Right kidney (tissue), 1 donor: ENCODE results near the gene LY6G6C.

Source experiments
- DNase-seq: peaks from one replicate; pipeline ENCODE4 v3.0.0-alpha.2; 2016

Gene LY6G6C

DNA sequence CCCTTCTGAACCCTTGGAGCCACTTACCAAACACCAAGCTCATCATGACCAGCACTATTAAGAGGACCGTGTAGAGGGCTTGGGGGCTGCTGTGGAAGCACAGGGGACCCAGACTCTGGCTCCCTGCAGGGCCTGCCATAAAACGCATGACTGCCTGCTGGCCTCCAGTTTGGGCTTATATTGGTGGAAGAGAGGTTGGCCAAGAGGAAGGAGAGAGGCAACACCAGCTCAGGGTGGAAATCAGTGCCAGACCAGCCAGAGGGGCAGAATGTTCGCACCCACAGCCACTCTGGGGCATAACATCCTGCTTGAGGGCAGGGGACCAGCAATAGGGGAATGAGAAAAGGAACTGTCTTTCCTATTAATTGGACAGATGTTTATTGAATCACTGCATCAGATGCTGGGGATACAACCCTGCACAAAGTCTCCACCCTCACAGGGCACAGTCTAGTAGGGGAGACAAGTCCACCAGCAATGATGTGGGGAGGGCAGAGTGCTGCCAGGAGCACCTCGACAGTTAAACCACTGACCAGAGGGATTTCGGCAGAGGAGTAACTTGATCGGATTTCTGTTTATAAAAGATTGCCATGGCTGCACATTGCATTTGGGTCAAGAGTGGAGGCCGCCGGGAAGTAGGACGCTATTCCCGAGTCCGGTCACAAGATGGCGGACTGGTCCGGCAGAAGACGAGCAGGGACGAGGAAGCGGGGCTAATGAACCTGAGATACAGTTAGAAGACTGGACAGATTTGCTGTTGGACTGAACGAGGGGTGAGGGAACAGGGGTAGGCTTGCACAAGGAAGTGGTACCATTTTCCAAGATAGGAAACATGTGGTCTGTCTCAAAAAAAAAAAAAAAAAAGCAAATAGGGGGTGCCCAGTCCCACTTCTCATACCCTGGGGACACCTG lies 41.1 kb downstream of the LY6G6C start, which contains the start of gene LY6G5C:
Gene LY6G5C, minus strand, starts transcription at position 842 of the 909 bp plus-strand sequence. Its CDS starts 694 bp downstream, at position 148.
- peak; percentile 72 for DNase-seq

GRCh38 chr6:31677955-31678354 lies 43.6 kb downstream of the LY6G6C start:
- DNase-seq = no peak

DNA sequence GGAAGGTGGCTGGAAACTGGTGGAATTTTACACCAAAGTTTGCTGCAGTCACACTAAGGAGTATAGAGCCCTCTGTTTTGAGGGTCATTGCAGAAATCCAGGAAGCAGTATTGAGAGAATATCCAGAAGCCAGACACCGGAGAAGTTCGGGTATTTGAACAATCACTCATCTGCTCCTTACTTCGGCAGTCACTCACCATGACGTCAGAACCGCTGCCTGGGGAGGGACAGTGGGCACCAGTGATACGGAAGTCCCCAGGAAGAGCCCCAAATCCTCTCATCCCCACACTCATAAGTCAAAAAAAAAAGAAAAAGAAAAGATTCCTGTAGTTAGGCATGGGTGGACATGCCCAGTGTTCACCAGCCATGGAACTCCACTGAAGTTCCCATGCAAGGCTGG lies 44.6 kb downstream of the LY6G6C start:
- no peak for DNase-seq

DNA sequence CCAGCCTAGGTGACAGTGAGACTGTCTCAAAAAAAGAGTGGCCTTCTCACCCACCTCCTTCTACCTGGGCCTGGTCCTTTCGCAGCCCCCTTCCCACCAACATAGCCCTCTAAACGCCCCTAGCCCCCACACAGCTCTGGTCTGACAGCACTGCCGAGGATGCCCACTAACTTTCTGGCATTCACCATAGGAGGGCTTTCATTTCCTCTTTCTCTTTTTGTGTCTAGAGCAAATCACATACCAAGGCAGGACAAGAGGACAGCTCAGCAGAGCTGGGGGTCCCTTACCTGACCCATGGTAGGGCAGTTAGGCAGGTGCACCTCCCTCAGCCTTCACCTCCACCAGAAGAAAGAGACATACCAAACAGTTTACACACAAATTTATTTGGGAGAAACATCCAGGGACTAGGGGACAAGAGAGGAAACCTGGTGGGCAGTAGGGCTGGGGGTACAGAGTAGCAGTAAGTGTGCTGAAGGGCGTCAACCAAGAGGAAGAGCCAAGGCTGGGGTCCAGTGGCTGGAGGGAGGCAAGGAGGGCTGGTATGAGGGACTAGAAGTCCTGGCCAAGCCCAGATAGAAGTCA lies 45.1 kb downstream of the LY6G6C start:
- no peak for DNase-seq

DNA sequence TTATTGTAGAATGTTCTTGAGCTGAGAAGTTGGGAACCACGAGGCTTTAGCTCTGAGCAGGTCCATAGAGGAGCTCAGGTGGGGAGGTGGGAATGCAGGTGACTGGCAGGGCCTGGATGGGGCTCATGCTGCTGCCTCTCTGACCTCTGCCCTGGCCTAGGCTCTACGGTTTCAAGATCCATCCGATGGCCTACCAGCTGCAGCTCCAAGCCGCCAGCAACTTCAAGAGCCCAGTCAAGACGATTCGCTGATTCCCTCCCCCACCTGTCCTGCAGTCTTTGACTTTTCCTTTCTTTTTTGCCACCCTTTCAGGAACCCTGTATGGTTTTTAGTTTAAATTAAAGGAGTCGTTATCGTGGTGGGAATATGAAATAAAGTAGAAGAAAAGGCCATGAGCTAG lies 51.9 kb downstream of the LY6G6C start, which contains the start of gene LY6G5B:
Gene LY6G5B, plus strand, starts transcription at position 301 of the 400 bp plus-strand sequence. CDS start 975 bp downstream, outside the sequence.
- DNase-seq = no peak
